Loucy (cell line): ENCODE data around the gene CHAF1B.

Source experiments
- EZH2phosphoT487 ChIP-seq: fragments of 200-600 bp; IDR thresholded peaks from 2 replicates; pipeline ENCODE4 v1.6.1; 2018; ENCODE audit warnings: antibody characterized with exemption, mild to moderate bottlenecking, moderate library complexity, borderline replicate concordance
- TF ChIP-seq, protein P1 (sequence below): fragments of 200-600 bp; sonication (generic); conservative IDR thresholded peaks from 2 replicates; pipeline ENCODE4 v1.5.1; 2014; ENCODE audit warnings: mild to moderate bottlenecking, antibody characterized with exemption, low read length

DNA sequence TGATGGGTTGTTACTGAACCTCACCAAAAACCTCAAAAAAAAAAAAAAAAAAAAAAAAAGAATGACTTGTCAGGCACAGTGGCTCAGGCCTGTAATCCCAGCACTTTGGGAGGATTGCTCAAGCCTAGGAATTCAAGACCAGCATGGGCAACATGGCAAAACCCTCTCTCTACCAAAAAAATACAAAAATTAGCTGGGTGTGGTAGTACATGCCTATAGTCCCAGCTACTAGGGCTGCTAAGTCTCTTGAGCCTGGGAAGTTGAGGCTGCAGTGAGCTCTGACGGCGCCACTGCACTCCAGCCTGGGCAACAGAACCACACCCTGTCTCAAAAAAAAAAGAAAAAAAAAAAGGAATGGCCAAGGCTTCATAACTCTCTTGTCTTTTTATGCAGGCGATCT, 11.1 kb downstream of the CHAF1B start:
- TF ChIP-seq, protein P1, sequence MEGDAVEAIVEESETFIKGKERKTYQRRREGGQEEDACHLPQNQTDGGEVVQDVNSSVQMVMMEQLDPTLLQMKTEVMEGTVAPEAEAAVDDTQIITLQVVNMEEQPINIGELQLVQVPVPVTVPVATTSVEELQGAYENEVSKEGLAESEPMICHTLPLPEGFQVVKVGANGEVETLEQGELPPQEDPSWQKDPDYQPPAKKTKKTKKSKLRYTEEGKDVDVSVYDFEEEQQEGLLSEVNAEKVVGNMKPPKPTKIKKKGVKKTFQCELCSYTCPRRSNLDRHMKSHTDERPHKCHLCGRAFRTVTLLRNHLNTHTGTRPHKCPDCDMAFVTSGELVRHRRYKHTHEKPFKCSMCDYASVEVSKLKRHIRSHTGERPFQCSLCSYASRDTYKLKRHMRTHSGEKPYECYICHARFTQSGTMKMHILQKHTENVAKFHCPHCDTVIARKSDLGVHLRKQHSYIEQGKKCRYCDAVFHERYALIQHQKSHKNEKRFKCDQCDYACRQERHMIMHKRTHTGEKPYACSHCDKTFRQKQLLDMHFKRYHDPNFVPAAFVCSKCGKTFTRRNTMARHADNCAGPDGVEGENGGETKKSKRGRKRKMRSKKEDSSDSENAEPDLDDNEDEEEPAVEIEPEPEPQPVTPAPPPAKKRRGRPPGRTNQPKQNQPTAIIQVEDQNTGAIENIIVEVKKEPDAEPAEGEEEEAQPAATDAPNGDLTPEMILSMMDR = no peak
- TF ChIP-seq EZH2phosphoT487 = no peak
